ENCODE results near the gene GCC2. TPM values are rescaled to one million over a fixed set of nuclear protein-coding genes. Genes with fewer than 3 reads are reported as not detected.
A peak's percentile ranks its signal among the peaks of the same experiment; 100 is the strongest.
"Not testable (repeated sequence)": the region's sequence is repeated elsewhere in the genome, so short reads cannot be mapped to it uniquely, and the experiment has no call there.

Gene GCC2
- total RNA-seq, 2 experiments from 2014 or later = 39.0 to 44.1 TPM

DNA sequence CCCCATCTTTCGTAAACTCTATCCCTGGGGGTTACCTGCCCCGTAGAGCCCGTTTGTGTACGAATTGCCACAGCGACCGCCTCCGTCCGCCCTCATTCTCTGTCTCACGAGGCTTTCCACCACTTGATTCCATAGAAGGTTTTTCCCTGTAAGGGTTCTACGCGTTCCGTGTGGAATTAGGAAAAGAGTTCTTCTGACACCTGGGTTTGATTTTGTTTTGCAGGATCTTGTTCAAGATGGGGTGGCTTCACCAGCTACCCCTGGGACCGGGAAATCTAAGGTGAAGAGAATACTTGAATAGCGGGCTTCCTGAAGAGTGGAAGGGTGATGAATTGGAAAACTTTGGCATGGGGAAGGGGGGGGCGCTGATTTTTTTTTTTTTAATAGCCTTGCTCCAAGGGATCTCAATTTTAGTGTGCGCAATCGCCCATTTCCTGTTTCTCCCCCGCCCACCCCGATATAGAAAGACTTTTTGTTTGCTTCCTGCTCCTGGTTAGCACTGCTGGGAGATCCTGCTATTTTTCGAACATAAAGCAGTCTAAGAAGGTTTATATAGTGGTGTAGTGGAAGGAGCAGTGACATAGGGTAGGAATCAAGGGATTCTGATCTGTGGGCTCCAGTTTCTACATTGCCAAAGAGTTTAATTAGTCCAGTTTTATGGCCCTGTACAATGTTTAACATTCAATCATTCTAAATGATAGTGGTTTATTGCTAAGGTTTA lies 564 bp downstream of the GCC2 start:
- ChIA-PET POLR2A (interaction anchor here (1.0 to 1.5 kb wide), 5 partner anchors 11 to 84 kb away, joined by 3 to 6 read pairs (median 4); partner anchors contain the start of gene LIMS1), CTCF (interaction anchor here (0.7 to 1.7 kb wide), 3 partner anchors 24 to 187 kb away, joined by 3 to 8 read pairs (median 4); no protein-coding TSS in a partner anchor)
- H3K4me1 Mint-ChIP-seq (ENCODE audit: low read depth) = peaks cover 33% of the 10 kb centered on the region
- H3K27ac Mint-ChIP-seq = peak overlapping the region; percentile 93
- ATAC-seq (peak; percentile 40), DNase-seq (peak; percentile 61)
- intact Hi-C loops (cut with micrococcal nuclease) = no loop called here
- H3K9me3 Mint-ChIP-seq = no peaks in the 10 kb centered on the region
- H3K4me3 Mint-ChIP-seq = peak overlapping the region; percentile 92
- peaks cover 25% of the 10 kb centered on the region for H3K36me3 Mint-ChIP-seq (ENCODE audit: low read depth)
- TF ChIP-seq, protein P1, sequence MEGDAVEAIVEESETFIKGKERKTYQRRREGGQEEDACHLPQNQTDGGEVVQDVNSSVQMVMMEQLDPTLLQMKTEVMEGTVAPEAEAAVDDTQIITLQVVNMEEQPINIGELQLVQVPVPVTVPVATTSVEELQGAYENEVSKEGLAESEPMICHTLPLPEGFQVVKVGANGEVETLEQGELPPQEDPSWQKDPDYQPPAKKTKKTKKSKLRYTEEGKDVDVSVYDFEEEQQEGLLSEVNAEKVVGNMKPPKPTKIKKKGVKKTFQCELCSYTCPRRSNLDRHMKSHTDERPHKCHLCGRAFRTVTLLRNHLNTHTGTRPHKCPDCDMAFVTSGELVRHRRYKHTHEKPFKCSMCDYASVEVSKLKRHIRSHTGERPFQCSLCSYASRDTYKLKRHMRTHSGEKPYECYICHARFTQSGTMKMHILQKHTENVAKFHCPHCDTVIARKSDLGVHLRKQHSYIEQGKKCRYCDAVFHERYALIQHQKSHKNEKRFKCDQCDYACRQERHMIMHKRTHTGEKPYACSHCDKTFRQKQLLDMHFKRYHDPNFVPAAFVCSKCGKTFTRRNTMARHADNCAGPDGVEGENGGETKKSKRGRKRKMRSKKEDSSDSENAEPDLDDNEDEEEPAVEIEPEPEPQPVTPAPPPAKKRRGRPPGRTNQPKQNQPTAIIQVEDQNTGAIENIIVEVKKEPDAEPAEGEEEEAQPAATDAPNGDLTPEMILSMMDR (IDR thresholded peaks at IDR 0.05) = no peak
- no peaks in the 10 kb centered on the region for H3K27me3 Mint-ChIP-seq

DNA sequence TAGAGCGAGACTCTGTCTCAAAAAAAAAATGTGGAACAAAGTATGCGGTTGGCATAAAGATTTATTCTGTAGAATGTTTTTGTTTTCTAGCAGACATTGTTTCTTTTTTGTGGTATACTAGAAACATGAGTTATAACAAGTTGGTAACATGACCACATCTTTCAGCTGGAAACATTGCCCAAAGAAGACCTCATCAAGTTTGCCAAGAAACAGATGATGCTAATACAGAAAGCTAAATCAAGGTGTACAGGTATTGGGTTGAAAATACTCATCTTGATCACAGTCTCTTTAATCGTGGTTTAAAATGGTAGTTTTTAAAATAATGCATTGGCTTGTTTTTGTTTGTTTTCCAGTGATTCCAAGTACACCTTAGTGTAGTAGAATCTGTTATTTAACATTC lies 1.9 kb downstream of the GCC2 start:
- ATAC-seq = no peak
- Mint-ChIP-seq H3K9me3 (peaks cover 2% of the 10 kb centered on the region), H3K36me3 (ENCODE audit: low read depth) (peaks cover 36% of the 10 kb centered on the region), H3K27me3 (no peaks in the 10 kb centered on the region), H3K4me1 (ENCODE audit: low read depth) (peaks cover 33% of the 10 kb centered on the region), H3K4me3 (no peak overlapping the region), H3K27ac (no peak overlapping the region)
- POLR2A ChIA-PET = interaction anchor here (0.7 to 1.5 kb wide), 2 partner anchors 9 to 502 kb away, joined by 3 to 4 read pairs; no protein-coding TSS in a partner anchor
- TF ChIP-seq, protein P1 (IDR thresholded peaks at IDR 0.05) = no peak
- intact Hi-C loops (cut with micrococcal nuclease) = no loop called here
- CTCF ChIA-PET = interaction anchor here (0.9 to 1.7 kb wide), 2 partner anchors 162 to 186 kb away, joined by 3 to 8 read pairs; no protein-coding TSS in a partner anchor
- no peak for DNase-seq

DNA sequence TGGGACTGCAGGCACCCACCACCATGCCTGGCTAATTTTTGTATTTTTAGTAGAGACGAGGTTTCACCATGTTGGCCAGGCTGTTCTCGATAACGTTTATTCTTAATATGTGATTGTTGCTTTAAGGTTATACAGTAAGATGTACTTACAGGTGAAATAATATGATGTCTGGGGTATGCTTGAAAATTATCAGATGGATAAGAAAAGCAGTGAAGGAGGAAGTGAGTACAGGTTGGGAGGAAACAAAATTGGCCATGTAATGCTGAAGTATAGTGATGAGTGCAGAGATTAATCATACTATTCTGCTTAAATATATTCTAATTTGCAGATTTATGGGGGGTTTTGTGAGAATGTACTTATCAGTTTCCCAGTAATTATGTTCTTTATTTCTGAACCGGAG lies 3.0 kb downstream of the GCC2 start:
- intact Hi-C loops (cut with micrococcal nuclease) = no loop called here
- TF ChIP-seq, protein P1 (IDR thresholded peaks at IDR 0.05) = no peak
- peaks cover 3% of the 10 kb centered on the region for H3K9me3 Mint-ChIP-seq
- peaks cover 40% of the 10 kb centered on the region for H3K4me1 Mint-ChIP-seq (ENCODE audit: low read depth)
- peaks cover 45% of the 10 kb centered on the region for H3K36me3 Mint-ChIP-seq (ENCODE audit: low read depth)
- CTCF ChIA-PET = no interaction called here
- no peak overlapping the region for H3K27ac Mint-ChIP-seq
- ATAC-seq (no peak), DNase-seq (no peak)
- H3K27me3 Mint-ChIP-seq = no peaks in the 10 kb centered on the region
- POLR2A ChIA-PET = no interaction called here
- no peak overlapping the region for H3K4me3 Mint-ChIP-seq

DNA sequence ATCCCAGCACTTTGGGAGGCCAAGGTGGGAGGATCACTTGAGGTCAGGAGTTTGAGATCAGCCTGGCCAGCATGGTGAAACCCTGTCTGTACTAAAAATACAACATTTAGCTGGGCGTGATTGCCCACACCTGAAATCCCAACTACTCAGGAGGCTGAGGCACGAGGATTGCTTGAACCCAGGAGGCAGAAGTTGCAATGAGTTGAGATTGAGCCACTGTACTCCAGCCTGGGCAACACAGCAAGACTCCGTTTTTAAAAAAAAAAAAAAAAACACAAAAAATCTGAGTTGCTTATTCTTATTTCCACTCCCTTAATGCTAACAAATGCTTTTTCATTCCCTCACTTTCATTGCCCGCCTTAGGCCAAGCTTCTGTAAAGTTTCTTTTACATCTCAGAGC lies 4.5 kb downstream of the GCC2 start:
- Mint-ChIP-seq H3K36me3 (ENCODE audit: low read depth) (peaks cover 60% of the 10 kb centered on the region), H3K9me3 (peaks cover 16% of the 10 kb centered on the region), H3K4me1 (ENCODE audit: low read depth) (peaks cover 46% of the 10 kb centered on the region)
- CTCF ChIA-PET; DNase-seq; H3K4me3 Mint-ChIP-seq; POLR2A ChIA-PET; H3K27ac Mint-ChIP-seq; H3K27me3 Mint-ChIP-seq; intact Hi-C loops (cut with micrococcal nuclease); ATAC-seq: not testable (repeated sequence)

DNA sequence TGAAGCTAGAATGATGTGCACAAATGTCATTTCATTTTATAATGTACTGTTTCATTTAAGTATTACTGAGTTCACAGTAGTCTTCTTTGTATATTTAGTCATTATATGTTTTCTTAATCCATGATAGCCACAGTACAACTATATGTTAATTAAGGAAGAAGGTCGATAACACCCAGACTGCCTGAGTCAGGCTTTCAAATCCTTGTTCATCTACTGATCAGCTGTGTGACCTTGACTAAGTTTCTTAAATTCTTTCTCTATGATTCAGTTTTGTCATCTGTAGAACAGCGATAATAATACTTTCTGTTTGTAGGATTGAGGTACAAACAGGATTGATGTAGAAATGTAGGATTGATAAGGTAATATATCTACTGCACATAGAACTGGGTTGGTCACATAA lies 5.4 kb downstream of the GCC2 start:
- Mint-ChIP-seq H3K36me3 (ENCODE audit: low read depth) (peaks cover 69% of the 10 kb centered on the region), H3K27ac (no peak overlapping the region), H3K9me3 (peaks cover 24% of the 10 kb centered on the region), H3K27me3 (no peaks in the 10 kb centered on the region), H3K4me1 (ENCODE audit: low read depth) (peaks cover 53% of the 10 kb centered on the region), H3K4me3 (no peak overlapping the region)
- TF ChIP-seq, protein P1 (IDR thresholded peaks at IDR 0.05) = no peak
- POLR2A ChIA-PET = no interaction called here
- CTCF ChIA-PET = no interaction called here
- intact Hi-C loops (cut with micrococcal nuclease) = no loop called here
- DNase-seq (no peak), ATAC-seq (no peak)

Data from activated CD8-positive, alpha-beta T cell treated with anti-CD3 and anti-CD28 coated beads for 36 hours (primary cell).